HEK293 (cell line): ENCODE results near the gene CYB5R4.

Experiments used
- EGR2 ChIP-seq: fragments of 450-650 bp; formaldehyde crosslinking; IDR thresholded peaks from 2 replicates; pipeline ENCODE4 v1.5.1; 2016; ENCODE audit warnings: low read depth, missing biosample characterization, missing genetic modification characterization
- MEIS1 ChIP-seq: sonication (generic); formaldehyde crosslinking; IDR thresholded peaks from 2 replicates; pipeline ENCODE4 v1.8.1; 2022; ENCODE audit warnings: missing genetic modification reagents, mild to moderate bottlenecking, borderline replicate concordance
- OVOL3 ChIP-seq: fragments of 450-650 bp; formaldehyde crosslinking; IDR thresholded peaks from 2 replicates; pipeline ENCODE4 v1.5.1; 2016; ENCODE audit warnings: missing biosample characterization, missing genetic modification characterization
- PRDM1 ChIP-seq: fragments of 450-650 bp; formaldehyde crosslinking; IDR thresholded peaks from 2 replicates; pipeline ENCODE4; 2016; ENCODE audit warnings: missing biosample characterization, missing genetic modification characterization
- SCRT1 ChIP-seq: fragments of 450-650 bp; formaldehyde crosslinking; IDR thresholded peaks from 2 replicates; pipeline ENCODE4 v1.5.1; 2016; ENCODE audit warnings: missing biosample characterization, missing genetic modification characterization, borderline replicate concordance
- YY1 ChIP-seq: fragments of 450-650 bp; formaldehyde crosslinking; IDR thresholded peaks from 2 replicates; pipeline ENCODE4 v1.5.1; 2018; ENCODE audit warnings: missing biosample characterization, missing genetic modification characterization
- ZBTB21 ChIP-seq: fragments of 450-650 bp; formaldehyde crosslinking; IDR thresholded peaks from 2 replicates; pipeline ENCODE4 v1.5.1; 2017; ENCODE audit warnings: missing biosample characterization, missing genetic modification characterization
- ZBTB8A ChIP-seq: fragments of 450-650 bp; formaldehyde crosslinking; IDR thresholded peaks from 2 replicates; pipeline ENCODE4 v1.5.1; 2016; ENCODE audit warnings: missing biosample characterization, missing genetic modification characterization
- ZNF114 ChIP-seq: fragments of 450-650 bp; formaldehyde crosslinking; IDR thresholded peaks from 2 replicates; pipeline ENCODE4 v1.5.0; 2017; ENCODE audit warnings: missing biosample characterization, missing genetic modification characterization
- ZNF133 ChIP-seq: fragments of 450-650 bp; formaldehyde crosslinking; IDR thresholded peaks from 2 replicates; pipeline ENCODE4 v1.5.1; 2016; ENCODE audit warnings: missing biosample characterization, missing genetic modification characterization
- ZNF146 ChIP-seq: fragments of 450-650 bp; formaldehyde crosslinking; IDR thresholded peaks from 2 replicates; pipeline ENCODE4 v1.5.1; 2016; ENCODE audit warnings: missing biosample characterization, missing genetic modification characterization
- ZNF24 ChIP-seq: fragments of 450-650 bp; formaldehyde crosslinking; IDR thresholded peaks from 2 replicates; pipeline ENCODE4 v1.5.1; 2016; ENCODE audit warnings: missing biosample characterization, missing genetic modification characterization
- ZNF274 ChIP-seq, 2 experiments: fragments of 200-500 bp in 1 of 2; fragments of 450-650 bp in 1 of 2; sonication (Bioruptor generic) in 1 of 2; formaldehyde crosslinking in 1 of 2; IDR thresholded peaks; 2 replicates each; pipeline versions ENCODE4 v1.5.1 to v1.6.1; 2014 to 2016; ENCODE audit warnings: borderline replicate concordance in 1 of 2, inconsistent platforms in 1 of 2, low read length in 1 of 2, missing biosample characterization in 1 of 2, missing genetic modification characterization in 1 of 2
- ZNF324 ChIP-seq: fragments of 450-650 bp; formaldehyde crosslinking; IDR thresholded peaks from 2 replicates; pipeline ENCODE4 v1.5.1; 2016; ENCODE audit warnings: missing biosample characterization, missing genetic modification characterization
- ZNF350 ChIP-seq: fragments of 450-650 bp; formaldehyde crosslinking; IDR thresholded peaks from 2 replicates; pipeline ENCODE4 v1.5.0; 2017; ENCODE audit warnings: missing biosample characterization, mild to moderate bottlenecking, missing genetic modification characterization
- ZNF366 ChIP-seq: fragments of 450-650 bp; formaldehyde crosslinking; conservative IDR thresholded peaks from 2 replicates; pipeline ENCODE4 v1.5.1; 2016; ENCODE audit warnings: missing biosample characterization, missing genetic modification characterization
- ZNF37A ChIP-seq: fragments of 450-650 bp; IDR thresholded peaks from 2 replicates; pipeline ENCODE4 v1.5.1; 2018; ENCODE audit warnings: missing biosample characterization, missing genetic modification characterization
- ZNF394 ChIP-seq: fragments of 450-650 bp; formaldehyde crosslinking; IDR thresholded peaks from 2 replicates; pipeline ENCODE4 v1.5.1; 2016; ENCODE audit warnings: missing biosample characterization, missing genetic modification characterization, mild to moderate bottlenecking, moderate library complexity, borderline replicate concordance
- ZNF473 ChIP-seq: fragments of 450-650 bp; formaldehyde crosslinking; IDR thresholded peaks from 2 replicates; pipeline ENCODE4 v1.5.1; 2017; ENCODE audit warnings: missing biosample characterization, missing genetic modification characterization
- ZNF571 ChIP-seq: fragments of 450-650 bp; formaldehyde crosslinking; IDR thresholded peaks from 2 replicates; pipeline ENCODE4 v1.5.0; 2017; ENCODE audit warnings: missing biosample characterization, missing genetic modification characterization
- ZNF585B ChIP-seq: fragments of 450-650 bp; formaldehyde crosslinking; IDR thresholded peaks from 2 replicates; pipeline ENCODE4 v1.5.1; 2016; ENCODE audit warnings: missing biosample characterization, missing genetic modification characterization
- ZNF623 ChIP-seq: fragments of 450-650 bp; formaldehyde crosslinking; IDR thresholded peaks from 2 replicates; pipeline ENCODE4 v1.5.1; 2016; ENCODE audit warnings: missing biosample characterization, missing genetic modification characterization
- ZNF624 ChIP-seq: fragments of 450-650 bp; formaldehyde crosslinking; IDR thresholded peaks from 2 replicates; pipeline ENCODE4 v1.5.1; 2017; ENCODE audit warnings: missing biosample characterization, missing genetic modification characterization
- ZNF658 ChIP-seq: fragments of 450-650 bp; formaldehyde crosslinking; IDR thresholded peaks from 2 replicates; pipeline ENCODE4; 2016; ENCODE audit warnings: missing biosample characterization, missing genetic modification characterization
- ZNF677 ChIP-seq: fragments of 450-650 bp; IDR thresholded peaks from 2 replicates; pipeline ENCODE4 v1.5.0; 2018; ENCODE audit warnings: missing biosample characterization, mild to moderate bottlenecking, missing genetic modification characterization, moderate library complexity
- ZNF792 ChIP-seq: fragments of 450-650 bp; formaldehyde crosslinking; IDR thresholded peaks from 2 replicates; pipeline ENCODE4 v1.5.1; 2016; ENCODE audit warnings: missing biosample characterization, missing genetic modification characterization
- ZSCAN23 ChIP-seq: fragments of 450-650 bp; formaldehyde crosslinking; IDR thresholded peaks from 2 replicates; pipeline ENCODE4 v1.5.1; 2016; ENCODE audit warnings: missing biosample characterization, missing genetic modification characterization
- TF ChIP-seq, protein P1 (sequence below): fragments of 450-650 bp; formaldehyde crosslinking; IDR thresholded peaks from 2 replicates; pipeline ENCODE4 v1.5.1; 2016; ENCODE audit warnings: missing biosample characterization, missing genetic modification characterization
- TF ChIP-seq, protein P2 (sequence below): fragments of 450-650 bp; formaldehyde crosslinking; IDR thresholded peaks from 2 replicates; pipeline ENCODE4 v1.5.1; 2016; ENCODE audit warnings: missing biosample characterization, missing genetic modification characterization
- TF ChIP-seq, protein P3 (sequence below): fragments of 450-650 bp; formaldehyde crosslinking; IDR thresholded peaks from 2 replicates; pipeline ENCODE4 v1.5.1; 2017; ENCODE audit warnings: missing biosample characterization, missing genetic modification characterization
- TF ChIP-seq, protein P4 (sequence below): fragments of 450-650 bp; formaldehyde crosslinking; IDR thresholded peaks from 2 replicates; pipeline ENCODE4 v1.5.1; 2016; ENCODE audit warnings: missing biosample characterization, missing genetic modification characterization, borderline replicate concordance
- TF ChIP-seq, protein P5 (sequence below): fragments of 450-650 bp; formaldehyde crosslinking; IDR thresholded peaks from 2 replicates; pipeline ENCODE4 v1.5.1; 2016; ENCODE audit warnings: missing biosample characterization, missing genetic modification characterization
- TF ChIP-seq, protein P6 (sequence below): fragments of 450-650 bp; formaldehyde crosslinking; IDR thresholded peaks from 2 replicates; pipeline ENCODE4 v1.5.1; 2017; ENCODE audit warnings: missing biosample characterization, missing genetic modification characterization
- TF ChIP-seq, protein P7 (sequence below): fragments of 450-650 bp; formaldehyde crosslinking; IDR thresholded peaks from 2 replicates; pipeline ENCODE4 v1.5.1; 2016; ENCODE audit warnings: missing biosample characterization, missing genetic modification characterization

Gene CYB5R4

DNA sequence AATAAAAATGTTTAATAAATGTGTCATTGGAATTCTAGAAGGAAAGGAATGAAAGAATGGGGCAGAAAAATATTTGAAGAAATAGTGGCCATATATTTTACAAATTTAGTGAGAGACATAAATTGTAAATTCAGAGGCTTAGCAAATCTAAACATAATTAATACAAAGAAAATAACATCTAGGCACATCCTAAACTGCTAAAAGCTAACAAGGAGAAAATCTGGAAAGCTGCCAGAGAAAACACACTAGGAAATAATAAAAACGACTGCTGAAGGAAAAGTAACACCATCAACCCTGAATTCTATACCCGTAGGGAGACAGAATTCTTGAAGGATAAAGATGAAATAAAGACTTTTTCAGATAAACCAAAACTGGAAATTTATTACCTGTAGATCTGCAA, 23.8 kb downstream of the CYB5R4 start (continued):
- TF ChIP-seq, protein P1, sequence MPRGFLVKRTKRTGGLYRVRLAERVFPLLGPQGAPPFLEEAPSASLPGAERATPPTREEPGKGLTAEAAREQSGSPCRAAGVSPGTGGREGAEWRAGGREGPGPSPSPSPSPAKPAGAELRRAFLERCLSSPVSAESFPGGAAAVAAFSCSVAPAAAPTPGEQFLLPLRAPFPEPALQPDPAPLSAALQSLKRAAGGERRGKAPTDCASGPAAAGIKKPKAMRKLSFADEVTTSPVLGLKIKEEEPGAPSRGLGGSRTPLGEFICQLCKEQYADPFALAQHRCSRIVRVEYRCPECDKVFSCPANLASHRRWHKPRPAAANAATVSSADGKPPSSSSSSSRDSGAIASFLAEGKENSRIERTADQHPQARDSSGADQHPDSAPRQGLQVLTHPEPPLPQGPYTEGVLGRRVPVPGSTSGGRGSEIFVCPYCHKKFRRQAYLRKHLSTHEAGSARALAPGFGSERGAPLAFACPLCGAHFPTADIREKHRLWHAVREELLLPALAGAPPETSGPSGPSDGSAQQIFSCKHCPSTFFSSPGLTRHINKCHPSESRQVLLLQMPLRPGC (tag by site-specific recombination), result no peak
- TF ChIP-seq ZNF677, result no peak
- no peak for TF ChIP-seq ZNF24 (tag by site-specific recombination)
- 0 out of 2 replicates have a peak, but pooled peaks have one; percentile 43 for TF ChIP-seq ZBTB8A (tag by site-specific recombination)
- TF ChIP-seq ZNF792 (tag by site-specific recombination), result no peak
- no peak for TF ChIP-seq ZNF133
- TF ChIP-seq ZNF585B (tag by site-specific recombination), result no peak
- TF ChIP-seq ZNF146 (tag by site-specific recombination), result no peak
- TF ChIP-seq OVOL3 (tag by site-specific recombination), result no peak
- TF ChIP-seq ZBTB21, result no peak
- TF ChIP-seq ZNF324 (tag by site-specific recombination), result no peak
- peak; percentile 55 for TF ChIP-seq ZNF366 (tag by site-specific recombination)
- TF ChIP-seq, protein P2, sequence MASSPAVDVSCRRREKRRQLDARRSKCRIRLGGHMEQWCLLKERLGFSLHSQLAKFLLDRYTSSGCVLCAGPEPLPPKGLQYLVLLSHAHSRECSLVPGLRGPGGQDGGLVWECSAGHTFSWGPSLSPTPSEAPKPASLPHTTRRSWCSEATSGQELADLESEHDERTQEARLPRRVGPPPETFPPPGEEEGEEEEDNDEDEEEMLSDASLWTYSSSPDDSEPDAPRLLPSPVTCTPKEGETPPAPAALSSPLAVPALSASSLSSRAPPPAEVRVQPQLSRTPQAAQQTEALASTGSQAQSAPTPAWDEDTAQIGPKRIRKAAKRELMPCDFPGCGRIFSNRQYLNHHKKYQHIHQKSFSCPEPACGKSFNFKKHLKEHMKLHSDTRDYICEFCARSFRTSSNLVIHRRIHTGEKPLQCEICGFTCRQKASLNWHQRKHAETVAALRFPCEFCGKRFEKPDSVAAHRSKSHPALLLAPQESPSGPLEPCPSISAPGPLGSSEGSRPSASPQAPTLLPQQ (tag by site-specific recombination), result no peak
- no peak for TF ChIP-seq PRDM1 (tag by site-specific recombination)
- TF ChIP-seq ZNF394 (tag by site-specific recombination), result no peak
- TF ChIP-seq, protein P3, sequence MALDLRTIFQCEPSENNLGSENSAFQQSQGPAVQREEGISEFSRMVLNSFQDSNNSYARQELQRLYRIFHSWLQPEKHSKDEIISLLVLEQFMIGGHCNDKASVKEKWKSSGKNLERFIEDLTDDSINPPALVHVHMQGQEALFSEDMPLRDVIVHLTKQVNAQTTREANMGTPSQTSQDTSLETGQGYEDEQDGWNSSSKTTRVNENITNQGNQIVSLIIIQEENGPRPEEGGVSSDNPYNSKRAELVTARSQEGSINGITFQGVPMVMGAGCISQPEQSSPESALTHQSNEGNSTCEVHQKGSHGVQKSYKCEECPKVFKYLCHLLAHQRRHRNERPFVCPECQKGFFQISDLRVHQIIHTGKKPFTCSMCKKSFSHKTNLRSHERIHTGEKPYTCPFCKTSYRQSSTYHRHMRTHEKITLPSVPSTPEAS (tag by site-specific recombination), result no peak
- TF ChIP-seq ZNF623, result no peak
- TF ChIP-seq EGR2, result no peak
- TF ChIP-seq ZNF658, result no peak
- no peak for TF ChIP-seq SCRT1 (tag by site-specific recombination)
- TF ChIP-seq, protein P4, sequence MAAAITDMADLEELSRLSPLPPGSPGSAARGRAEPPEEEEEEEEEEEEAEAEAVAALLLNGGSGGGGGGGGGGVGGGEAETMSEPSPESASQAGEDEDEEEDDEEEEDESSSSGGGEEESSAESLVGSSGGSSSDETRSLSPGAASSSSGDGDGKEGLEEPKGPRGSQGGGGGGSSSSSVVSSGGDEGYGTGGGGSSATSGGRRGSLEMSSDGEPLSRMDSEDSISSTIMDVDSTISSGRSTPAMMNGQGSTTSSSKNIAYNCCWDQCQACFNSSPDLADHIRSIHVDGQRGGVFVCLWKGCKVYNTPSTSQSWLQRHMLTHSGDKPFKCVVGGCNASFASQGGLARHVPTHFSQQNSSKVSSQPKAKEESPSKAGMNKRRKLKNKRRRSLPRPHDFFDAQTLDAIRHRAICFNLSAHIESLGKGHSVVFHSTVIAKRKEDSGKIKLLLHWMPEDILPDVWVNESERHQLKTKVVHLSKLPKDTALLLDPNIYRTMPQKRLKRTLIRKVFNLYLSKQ (tag by site-specific recombination), result no peak
- TF ChIP-seq MEIS1 (CRISPR knock-in tag), result no peak
- TF ChIP-seq ZNF274 (IDR thresholded peaks at IDR 0.05; ENCODE audit: low read length), result no peak
- TF ChIP-seq ZNF274 (tag by site-specific recombination; IDR thresholded peaks at IDR 0.05; ENCODE audit: borderline replicate concordance), result no peak
- TF ChIP-seq ZNF571 (tag by site-specific recombination), result no peak
- TF ChIP-seq ZNF350 (tag by site-specific recombination), result no peak
- TF ChIP-seq ZNF114 (tag by site-specific recombination), result no peak
- no peak for TF ChIP-seq YY1 (tag by site-specific recombination)
- TF ChIP-seq ZNF37A, result no peak
- TF ChIP-seq ZSCAN23, result no peak
- TF ChIP-seq, protein P5, sequence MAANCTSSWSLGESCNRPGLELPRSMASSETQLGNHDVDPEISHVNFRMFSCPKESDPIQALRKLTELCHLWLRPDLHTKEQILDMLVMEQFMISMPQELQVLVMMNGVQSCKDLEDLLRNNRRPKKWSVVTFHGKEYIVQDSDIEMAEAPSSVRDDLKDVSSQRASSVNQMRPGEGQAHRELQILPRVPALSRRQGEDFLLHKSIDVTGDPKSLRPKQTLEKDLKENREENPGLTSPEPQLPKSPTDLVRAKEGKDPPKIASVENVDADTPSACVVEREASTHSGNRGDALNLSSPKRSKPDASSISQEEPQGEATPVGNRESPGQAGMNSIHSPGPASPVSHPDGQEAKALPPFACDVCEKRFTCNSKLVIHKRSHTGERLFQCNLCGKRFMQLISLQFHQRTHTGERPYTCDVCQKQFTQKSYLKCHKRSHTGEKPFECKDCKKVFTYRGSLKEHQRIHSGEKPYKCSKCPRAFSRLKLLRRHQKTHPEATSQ (tag by site-specific recombination), result no peak
- TF ChIP-seq, protein P6, sequence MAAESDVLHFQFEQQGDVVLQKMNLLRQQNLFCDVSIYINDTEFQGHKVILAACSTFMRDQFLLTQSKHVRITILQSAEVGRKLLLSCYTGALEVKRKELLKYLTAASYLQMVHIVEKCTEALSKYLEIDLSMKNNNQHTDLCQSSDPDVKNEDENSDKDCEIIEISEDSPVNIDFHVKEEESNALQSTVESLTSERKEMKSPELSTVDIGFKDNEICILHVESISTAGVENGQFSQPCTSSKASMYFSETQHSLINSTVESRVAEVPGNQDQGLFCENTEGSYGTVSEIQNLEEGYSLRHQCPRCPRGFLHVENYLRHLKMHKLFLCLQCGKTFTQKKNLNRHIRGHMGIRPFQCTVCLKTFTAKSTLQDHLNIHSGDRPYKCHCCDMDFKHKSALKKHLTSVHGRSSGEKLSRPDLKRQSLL, result no peak
- no peak for TF ChIP-seq ZNF624 (tag by site-specific recombination)
- TF ChIP-seq, protein P7, sequence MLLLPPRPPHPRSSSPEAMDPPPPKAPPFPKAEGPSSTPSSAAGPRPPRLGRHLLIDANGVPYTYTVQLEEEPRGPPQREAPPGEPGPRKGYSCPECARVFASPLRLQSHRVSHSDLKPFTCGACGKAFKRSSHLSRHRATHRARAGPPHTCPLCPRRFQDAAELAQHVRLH, result no peak
- no peak for TF ChIP-seq ZNF473 (tag by site-specific recombination)
